Gastroesophageal sphincter (tissue), 4 donors: ENCODE results near the gene TMEM273. TPM values are rescaled to one million over a fixed set of nuclear protein-coding genes. Genes with fewer than 3 reads are reported as not detected.
A peak's percentile ranks its signal among the peaks of the same experiment; 100 is the strongest.

Experiments
- ATAC-seq: fragments of 150-250 bp; one replicate; pipeline ENCODE4 v1.9.1; 2016; ENCODE audit warnings: mild to moderate bottlenecking, moderate library complexity
- H3K27ac ChIP-seq, 4 donors: fragments of 200-600 bp; sonication (generic) in 3 of 4; 1 replicate in 3 of 4; 2 replicates in 1 of 4; pipeline ENCODE4 v1.5.1; 2016 to 2019
- H3K27me3 ChIP-seq: fragments of 200-600 bp; sonication (generic); one replicate; pipeline ENCODE4 v1.5.1; 2019
- H3K36me3 ChIP-seq, 2 donors: fragments of 200-600 bp; sonication (generic); one replicate each; pipeline ENCODE4 v1.5.1; 2019; ENCODE audit warnings: control low read depth in 1 of 2
- H3K4me1 ChIP-seq, 3 donors: fragments of 200-600 bp; sonication (generic); 1 replicate in 2 of 3; 2 replicates in 1 of 3; pipeline ENCODE4 v1.5.1; 2016 to 2019; ENCODE audit warnings: control low read depth in 2 of 3
- H3K4me3 ChIP-seq, 2 donors: fragments of 200-600 bp; sonication (generic); one replicate each; pipeline ENCODE4 v1.5.1; 2019; ENCODE audit warnings: mild to moderate bottlenecking in 1 of 2, moderate library complexity in 1 of 2
- H3K9me3 ChIP-seq, 3 donors: fragments of 200-600 bp; sonication (generic); one replicate each; pipeline ENCODE4 v1.5.1; 2017 to 2019; ENCODE audit warnings: control low read depth in 2 of 3
- EP300 ChIP-seq: sonication (generic); formaldehyde crosslinking; IDR thresholded peaks from one replicate; pipeline ENCODE4 v1.6.1; 2017; ENCODE audit warnings: antibody characterized with exemption, mild to moderate bottlenecking
- POLR2A ChIP-seq, 2 donors: fragments of 450-650 bp; IDR thresholded peaks; one replicate each; pipeline ENCODE4 v1.6.1; 2017; ENCODE audit warnings: antibody characterized with exemption in 2 of 2, mild to moderate bottlenecking in 2 of 2, moderate library complexity in 1 of 2
- POLR2AphosphoS5 ChIP-seq: sonication (generic); formaldehyde crosslinking; IDR thresholded peaks from one replicate; pipeline ENCODE4 v1.6.1; 2017; ENCODE audit warnings: antibody characterized with exemption
- WGBS, 2 donors: methylation state at CpG; one replicate each; pipeline ENCODE4 v1.1.5; 2018; ENCODE audit warnings: low coverage in 1 of 2; 5-methylcytosine and 5-hydroxymethylcytosine counted together
- total RNA-seq, 4 donors: library from RNA; depleted of rRNA; stranded (reverse); fragments of >200 nt; gene quantifications; one replicate each; pipeline ENCODE4 v1.1.0, GENCODE V29; 2016
- TF ChIP-seq, protein P1 (sequence below), 4 experiments: fragments of 200-600 bp in 2 of 4; fragments of 450-650 bp in 2 of 4; sonication (generic) in 1 of 4; IDR thresholded peaks; one replicate each; pipeline ENCODE4 v1.5.1; 2017 to 2019; ENCODE audit warnings: antibody characterized with exemption in 4 of 4, mild to moderate bottlenecking in 2 of 4, moderate library complexity in 2 of 4

Gene TMEM273
- total RNA-seq, 4 donors from 2014 or later, result 12.4 to 65.8 (median 21.7) TPM

DNA sequence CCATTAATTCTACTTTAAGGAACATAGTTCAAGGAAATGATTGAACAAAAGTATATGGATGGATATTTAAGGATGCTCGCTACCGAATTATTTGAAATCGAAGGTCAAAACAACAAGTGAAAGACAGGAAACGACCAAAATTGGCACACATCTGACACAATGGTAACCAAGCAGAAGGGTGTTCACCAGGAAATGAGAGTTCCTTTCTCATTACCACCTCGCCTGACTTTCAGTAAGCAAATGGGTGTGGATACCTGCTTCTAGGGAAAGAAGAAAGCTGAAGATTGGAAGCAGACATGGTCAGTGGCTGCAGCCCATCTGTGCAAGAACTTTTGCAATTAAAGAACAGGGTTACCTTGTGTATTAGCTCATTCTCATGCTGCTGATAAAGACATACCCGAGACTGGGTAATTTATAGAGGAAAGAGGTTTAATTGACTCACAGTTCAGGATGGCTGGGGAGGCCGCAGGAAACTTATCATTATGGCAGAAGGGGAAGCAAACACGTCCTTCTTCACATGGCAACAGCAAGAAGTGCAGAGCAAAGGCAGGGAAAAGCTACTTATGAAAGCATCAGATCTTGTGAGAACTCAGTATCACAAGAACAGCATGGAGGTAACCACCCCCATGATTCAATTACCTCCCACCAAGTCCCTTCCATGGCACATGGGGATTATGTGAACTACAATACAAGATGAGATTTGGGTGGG is 6.2 kb upstream of the TMEM273 start:
- TF ChIP-seq POLR2A (IDR thresholded peaks at IDR 0.05) (no peak), EP300 (no peak), POLR2AphosphoS5 (no peak)
- TF ChIP-seq, protein P1, sequence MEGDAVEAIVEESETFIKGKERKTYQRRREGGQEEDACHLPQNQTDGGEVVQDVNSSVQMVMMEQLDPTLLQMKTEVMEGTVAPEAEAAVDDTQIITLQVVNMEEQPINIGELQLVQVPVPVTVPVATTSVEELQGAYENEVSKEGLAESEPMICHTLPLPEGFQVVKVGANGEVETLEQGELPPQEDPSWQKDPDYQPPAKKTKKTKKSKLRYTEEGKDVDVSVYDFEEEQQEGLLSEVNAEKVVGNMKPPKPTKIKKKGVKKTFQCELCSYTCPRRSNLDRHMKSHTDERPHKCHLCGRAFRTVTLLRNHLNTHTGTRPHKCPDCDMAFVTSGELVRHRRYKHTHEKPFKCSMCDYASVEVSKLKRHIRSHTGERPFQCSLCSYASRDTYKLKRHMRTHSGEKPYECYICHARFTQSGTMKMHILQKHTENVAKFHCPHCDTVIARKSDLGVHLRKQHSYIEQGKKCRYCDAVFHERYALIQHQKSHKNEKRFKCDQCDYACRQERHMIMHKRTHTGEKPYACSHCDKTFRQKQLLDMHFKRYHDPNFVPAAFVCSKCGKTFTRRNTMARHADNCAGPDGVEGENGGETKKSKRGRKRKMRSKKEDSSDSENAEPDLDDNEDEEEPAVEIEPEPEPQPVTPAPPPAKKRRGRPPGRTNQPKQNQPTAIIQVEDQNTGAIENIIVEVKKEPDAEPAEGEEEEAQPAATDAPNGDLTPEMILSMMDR (IDR thresholded peaks at IDR 0.05), result no peak
- ATAC-seq, result no peak
- 55 to 57% methylated on average over 5 to 7 of the region's 8 CpGs for WGBS, 2 donors
- Histone ChIP-seq H3K36me3 (no peaks in the 10 kb centered on the region), H3K4me1 (peaks cover 0 to 4% (median 0%) of the 10 kb centered on the region in 3 donors), H3K4me3 (no peak overlapping the region), H3K27ac (peak overlapping the region in 1 of 4 donors; percentile 3), H3K9me3 (peaks cover 0 to 4% (median 0%) of the 10 kb centered on the region in 3 donors), H3K27me3 (peaks cover 21% of the 10 kb centered on the region)

- Histone ChIP-seq H3K27ac (no peak overlapping the region), H3K36me3 (no peaks in the 10 kb centered on the region), H3K4me3 (no peak overlapping the region), H3K27me3 (peaks cover 12% of the 10 kb centered on the region), H3K4me1 (peaks cover 0 to 29% (median 3%) of the 10 kb centered on the region in 3 donors), H3K9me3 (peaks cover 0 to 4% (median 0%) of the 10 kb centered on the region in 3 donors)
- TF ChIP-seq, protein P1 (IDR thresholded peaks at IDR 0.05), result no peak
- no peak for TF ChIP-seq EP300
- TF ChIP-seq POLR2A (IDR thresholded peaks at IDR 0.05), result no peak
- no peak for TF ChIP-seq POLR2AphosphoS5
- no peak for ATAC-seq
- 61 to 90% methylated on average over 1 of the region's 1 CpG for WGBS, 2 donors
These were observed 3.2 kb upstream of the TMEM273 start for GRCh38 chr10:49191349-49191748.

DNA sequence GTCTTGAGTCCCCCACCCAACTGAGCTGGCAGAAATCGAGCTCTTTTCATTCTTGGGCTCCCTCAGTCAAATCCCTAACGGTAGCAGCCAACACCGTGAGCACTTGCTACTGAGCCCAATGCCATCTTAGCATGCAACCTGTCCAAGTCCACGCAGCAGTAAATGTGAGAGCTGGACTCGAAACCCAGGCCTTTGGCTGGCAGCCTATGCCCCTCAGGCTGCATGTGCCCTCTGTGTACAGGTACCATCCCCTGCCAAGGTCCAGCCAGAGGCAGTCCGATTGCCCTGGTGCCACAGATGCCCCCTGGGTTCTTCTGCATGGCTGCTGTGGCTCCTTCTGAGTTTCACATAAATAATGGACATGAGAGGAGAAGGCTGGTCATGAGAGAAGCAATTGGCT is 1.2 kb upstream of the TMEM273 start:
- no peak for ATAC-seq
- TF ChIP-seq EP300 (no peak), POLR2A (IDR thresholded peaks at IDR 0.05) (no peak), POLR2AphosphoS5 (no peak)
- TF ChIP-seq, protein P1 (IDR thresholded peaks at IDR 0.05), result no peak
- peak overlapping the region in 3 of 4 donors; percentile 65 to 75 (median 72) for H3K27ac ChIP-seq
- H3K27me3 ChIP-seq, result peaks cover 3% of the 10 kb centered on the region
- no peaks in the 10 kb centered on the region for H3K36me3 ChIP-seq
- H3K4me3 ChIP-seq, result no peak overlapping the region
- WGBS, 2 donors, result 100% methylated on average over 1 of the region's 6 CpGs; no CpG with 5 or more reads in 1 of the 2 donors
- no peaks in the 10 kb centered on the region for H3K9me3 ChIP-seq
- peaks cover 0 to 29% (median 3%) of the 10 kb centered on the region in 3 donors for H3K4me1 ChIP-seq

- 10 to 21% methylated on average over 5 to 8 of the region's 8 CpGs for WGBS, 2 donors
- Histone ChIP-seq H3K36me3 (no peaks in the 10 kb centered on the region), H3K4me3 (peak overlapping the region in 1 of 2 donors; percentile 38), H3K27ac (peak overlapping the region in 2 of 4 donors; percentile 11 to 75), H3K27me3 (peaks cover 3% of the 10 kb centered on the region), H3K9me3 (no peaks in the 10 kb centered on the region), H3K4me1 (peaks cover 0 to 29% (median 3%) of the 10 kb centered on the region in 3 donors)
- TF ChIP-seq, protein P1 (IDR thresholded peaks at IDR 0.05), result no peak
- no peak for TF ChIP-seq POLR2AphosphoS5
- ATAC-seq, result no peak
These were observed 1.1 kb downstream of the TMEM273 start for GRCh38 chr10:49187044-49187484.

DNA sequence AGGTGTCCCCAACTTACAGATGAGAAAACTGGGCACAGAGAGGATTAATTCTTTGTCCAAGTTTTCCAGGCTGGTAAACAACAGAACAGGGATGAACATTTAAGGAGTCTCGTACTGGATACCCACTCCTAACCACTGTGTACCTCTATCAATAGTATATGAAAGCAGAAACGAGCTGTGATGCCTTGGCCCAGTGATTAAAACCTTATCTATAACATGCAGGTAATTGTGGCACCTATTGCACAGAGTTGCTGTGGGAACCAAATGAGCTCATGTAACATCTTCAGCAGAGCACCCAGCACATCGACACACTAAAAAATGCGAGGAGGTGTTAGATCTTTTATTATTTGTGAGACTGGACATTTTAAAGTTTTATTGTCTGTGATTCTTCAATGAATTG is 1.6 kb downstream of the TMEM273 start:
- TF ChIP-seq EP300, result no peak
- no peak for TF ChIP-seq POLR2A (IDR thresholded peaks at IDR 0.05)
- TF ChIP-seq, protein P1 (IDR thresholded peaks at IDR 0.05), result no peak
- TF ChIP-seq POLR2AphosphoS5, result no peak
- Histone ChIP-seq H3K4me3 (peak overlapping the region in 1 of 2 donors; percentile 38), H3K27ac (peak overlapping the region in 2 of 4 donors; percentile 11 to 75), H3K9me3 (no peaks in the 10 kb centered on the region), H3K4me1 (peaks cover 0 to 29% (median 3%) of the 10 kb centered on the region in 3 donors), H3K27me3 (peaks cover 3% of the 10 kb centered on the region), H3K36me3 (no peaks in the 10 kb centered on the region)
- 67 to 77% methylated on average over 4 of the region's 4 CpGs for WGBS, 2 donors
- ATAC-seq, result no peak
